Stimulated activated naive CD4-positive, alpha-beta T cell treated with Interleukin-2 at 50 U/mL for 16 hours (primary cell): ENCODE results near the gene NCKAP5L.
"Not testable (repeated sequence)": the region's sequence is repeated elsewhere in the genome, so short reads cannot be mapped to it uniquely, and the experiment has no call there.

Experiments
- DNase-seq: peaks from one replicate; lab custom pipeline; 2025; lab: John Stamatoyannopoulos, UW

Gene NCKAP5L

GRCh38 chr12:49828133-49829091, at the start of gene NCKAP5L:
Gene NCKAP5L (minus strand): TSS chr12:49828413. CDS start chr12:49804044, 24,369 bp downstream.
- peak; percentile 92 for DNase-seq

- no peak for DNase-seq
Observed at GRCh38 chr12:49877066-49877465, 48.9 kb upstream of the NCKAP5L start.

GRCh38 chr12:49876070-49876469, 47.9 kb upstream of the NCKAP5L start:
- no peak for DNase-seq

- DNase-seq = no peak
Observed at GRCh38 chr12:49875115-49875720, 47.0 kb upstream of the NCKAP5L start.

- no peak for DNase-seq
Observed at GRCh38 chr12:49874142-49874897, 46.1 kb upstream of the NCKAP5L start.

- DNase-seq = no peak
Observed at GRCh38 chr12:49873361-49873934, 45.2 kb upstream of the NCKAP5L start.

GRCh38 chr12:49872781-49873181, 44.6 kb upstream of the NCKAP5L start:
- no peak for DNase-seq

- DNase-seq = no peak
Observed at GRCh38 chr12:49872381-49872780, 44.2 kb upstream of the NCKAP5L start.

GRCh38 chr12:49871811-49872251, 43.6 kb upstream of the NCKAP5L start:
- DNase-seq = not testable (repeated sequence)

GRCh38 chr12:49871263-49871561, 43.0 kb upstream of the NCKAP5L start:
- no peak for DNase-seq

GRCh38 chr12:49870501-49871262, 42.5 kb upstream of the NCKAP5L start:
- DNase-seq = no peak

- DNase-seq = no peak
Observed at GRCh38 chr12:49869816-49870500, 41.7 kb upstream of the NCKAP5L start.

- DNase-seq = no peak
Observed at GRCh38 chr12:49868952-49869815, 41.0 kb upstream of the NCKAP5L start.

- DNase-seq = no peak
Observed at GRCh38 chr12:49868449-49868848, 40.2 kb upstream of the NCKAP5L start.

GRCh38 chr12:49867570-49868341, 39.5 kb upstream of the NCKAP5L start:
- DNase-seq = no peak

GRCh38 chr12:49866859-49867569, 38.8 kb upstream of the NCKAP5L start:
- DNase-seq = peak; percentile 59

GRCh38 chr12:49865782-49866135, 37.5 kb upstream of the NCKAP5L start:
- no peak for DNase-seq

GRCh38 chr12:49865109-49865781, 37.0 kb upstream of the NCKAP5L start:
- no peak for DNase-seq
